GM12864 (cell line): Measurements from ENCODE around the gene PDE4D.

Experiments
- DNase-seq: peaks from one replicate; pipeline ENCODE4 v3.0.0-alpha.2; 2011; ENCODE audit warnings: low read depth
- H3K4me3 ChIP-seq: 2 replicates; pipeline ENCODE4 v1.5.1; 2011; ENCODE audit warnings: mild to moderate bottlenecking, low read depth, low read length, control low read depth
- CTCF ChIP-seq: IDR thresholded peaks from 2 replicates; pipeline ENCODE4 v1.5.1; 2011; ENCODE audit warnings: low read depth, mild to moderate bottlenecking, moderate library complexity, low read length, control low read depth, inconsistent platforms; ENCODE audit errors: missing control alignments

Gene PDE4D

DNA sequence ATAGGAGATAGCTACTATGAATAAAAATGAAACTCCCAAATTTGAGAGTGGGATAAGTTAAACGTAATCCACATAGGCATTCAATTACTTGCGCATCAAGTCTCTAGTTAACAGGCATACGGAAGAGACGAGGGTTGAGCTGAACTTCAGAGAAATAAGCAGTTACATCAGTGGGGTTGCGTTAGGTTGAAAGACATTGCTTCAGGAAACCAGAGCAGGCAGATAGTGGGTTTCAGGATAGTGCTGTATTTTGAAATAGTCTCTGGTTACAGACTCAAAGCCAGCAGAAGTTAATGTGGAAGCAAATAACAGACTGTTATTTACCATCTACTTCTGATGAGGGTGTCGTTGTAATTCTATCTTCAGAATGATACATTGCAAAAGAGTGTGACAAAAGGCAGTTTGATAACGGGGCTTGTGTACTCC is 533.4 kb downstream of the PDE4D start:
- DNase-seq = no peak
- H3K4me3 ChIP-seq = no peak overlapping the region
- TF ChIP-seq CTCF = no peak

DNA sequence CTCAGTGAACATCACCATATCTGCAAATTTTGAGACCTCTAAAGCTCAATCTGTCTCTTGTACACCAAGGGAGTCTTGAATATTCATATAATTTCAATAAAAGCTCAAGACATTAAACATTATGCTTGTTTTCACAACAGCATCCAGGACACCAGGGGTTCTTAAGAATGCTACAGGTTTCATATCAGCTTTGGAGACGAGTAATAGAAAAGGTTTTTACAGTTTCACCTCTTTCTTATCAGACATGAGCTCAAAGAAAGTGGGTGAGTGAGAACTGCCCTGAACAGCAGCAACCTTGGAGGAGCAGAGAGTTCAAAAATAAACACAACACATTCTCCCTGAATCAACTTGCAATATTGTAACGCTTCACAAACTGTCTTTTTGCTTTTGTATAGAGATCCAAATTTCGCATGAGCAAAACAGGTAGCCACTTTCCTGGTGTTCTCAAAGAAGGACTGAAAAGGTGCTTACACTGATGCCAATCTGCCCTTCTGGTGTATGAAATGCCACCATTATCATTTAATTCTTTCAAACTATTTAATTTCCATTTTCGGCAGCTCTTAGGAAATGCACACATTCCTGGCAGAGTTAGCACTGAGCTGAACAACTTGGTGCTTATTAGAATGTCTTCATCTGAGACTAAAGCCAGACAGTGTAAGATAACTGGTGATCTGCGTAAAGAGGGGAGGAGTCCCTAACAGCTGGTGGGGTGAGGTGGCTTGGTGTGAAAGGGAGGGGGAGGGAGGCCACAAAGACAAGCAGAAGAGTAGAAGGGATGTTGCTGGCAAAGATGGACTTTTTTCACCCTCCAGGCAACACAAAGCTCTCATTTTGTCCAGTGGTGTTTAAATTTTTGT is 535.3 kb downstream of the PDE4D start:
- no peak for TF ChIP-seq CTCF
- H3K4me3 ChIP-seq = no peak overlapping the region
- no peak for DNase-seq

DNA sequence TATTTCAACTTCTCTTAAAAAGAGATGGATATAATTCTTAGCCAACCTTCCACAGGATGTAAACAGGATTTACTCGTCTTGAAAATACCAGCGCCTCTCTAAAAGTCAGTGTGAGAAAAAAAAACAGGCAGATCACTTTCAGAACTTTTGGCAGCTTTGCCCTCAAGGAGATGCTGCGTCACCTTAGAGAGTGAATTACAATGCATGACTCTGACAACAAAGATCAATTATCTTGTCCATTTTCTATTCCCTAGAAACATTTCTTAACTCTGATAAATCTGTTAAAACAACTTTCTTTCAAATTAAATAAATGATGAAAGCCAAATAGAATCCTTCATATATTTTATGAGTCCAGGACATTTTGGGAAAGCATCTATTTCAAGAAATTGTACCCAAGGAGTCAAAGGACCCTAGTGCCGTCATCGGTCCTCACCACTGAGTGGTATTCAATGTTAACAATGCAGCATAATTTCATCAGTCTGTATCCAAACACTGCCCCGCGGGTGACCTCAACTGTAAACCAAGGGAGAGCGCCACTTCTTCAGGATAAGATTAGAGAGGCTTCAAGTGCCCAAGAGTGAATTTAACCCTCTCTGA is 536.0 kb downstream of the PDE4D start:
- H3K4me3 ChIP-seq = no peak overlapping the region
- no peak for DNase-seq
- no peak for TF ChIP-seq CTCF

DNA sequence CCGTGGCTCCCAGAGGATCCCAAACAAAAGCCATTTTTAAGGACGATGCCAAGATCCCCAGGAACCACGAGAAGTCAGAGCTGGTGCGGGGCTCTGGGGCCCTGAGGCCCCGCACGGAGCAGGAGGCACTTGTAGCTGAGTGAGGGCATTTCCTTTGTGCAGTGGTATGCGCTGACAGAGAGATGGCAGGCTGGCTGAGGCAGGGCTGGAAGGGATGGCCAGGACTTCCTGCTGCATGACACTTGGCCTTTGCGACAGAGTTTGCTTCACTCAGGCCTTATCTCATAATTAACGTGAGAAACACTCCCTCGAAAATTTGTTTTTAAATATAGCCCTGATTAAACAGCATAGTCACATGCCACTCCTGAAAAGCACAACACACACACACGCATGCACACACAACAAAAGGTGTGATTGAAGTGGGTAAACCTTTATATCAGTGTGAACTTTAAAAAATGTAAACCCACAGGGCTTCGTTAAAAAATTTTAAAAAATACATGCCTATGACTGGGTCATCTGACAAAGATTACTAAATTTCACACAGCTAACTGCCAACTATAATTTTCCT is 536.6 kb downstream of the PDE4D start:
- no peak for TF ChIP-seq CTCF
- no peak overlapping the region for H3K4me3 ChIP-seq
- no peak for DNase-seq

GRCh38 chr5:59354811-59355210 is 538.7 kb downstream of the PDE4D start:
- H3K4me3 ChIP-seq = no peak overlapping the region
- DNase-seq = no peak
- TF ChIP-seq CTCF = no peak

GRCh38 chr5:59354274-59354673 is 539.3 kb downstream of the PDE4D start:
- DNase-seq = no peak
- H3K4me3 ChIP-seq = no peak overlapping the region
- TF ChIP-seq CTCF = no peak
